ENCODE results near the gene STPG3. TPM values are rescaled to one million over a fixed set of nuclear protein-coding genes. Genes with fewer than 3 reads are reported as not detected.

STPG3 gene
- total RNA-seq, 4 donors from 2014 or later: not detected

- 13% methylated on average over 4 of the region's 18 CpGs for WGBS
- Histone ChIP-seq H3K27ac (replicated peaks in 1 of 4) (no peak overlapping the region), H3K4me1 (peaks cover 8 to 22% (median 19%) of the 10 kb centered on the region in 4 donors), H3K9me3 (no peaks in the 10 kb centered on the region), H3K27me3 (peaks cover 0 to 65% (median 44%) of the 10 kb centered on the region in 4 donors), H3K4me3 (no peak overlapping the region), H3K36me3 (no peaks in the 10 kb centered on the region)
- TF ChIP-seq POLR2A (IDR thresholded peaks at IDR 0.05; ENCODE audit: low read depth) (no peak), POLR2AphosphoS5 (IDR thresholded peaks at IDR 0.05) (no peak)
- DNase-seq (ENCODE audit: extremely low spot score): no peak
- intact Hi-C loops (cut with DNase I): loop anchor here (2.0 kb wide), 1 partner anchor 109 kb away; no protein-coding TSS in a partner anchor
Observed at GRCh38 chr9:137227853-137228505, 23.1 kb upstream of the STPG3 start.

DNA sequence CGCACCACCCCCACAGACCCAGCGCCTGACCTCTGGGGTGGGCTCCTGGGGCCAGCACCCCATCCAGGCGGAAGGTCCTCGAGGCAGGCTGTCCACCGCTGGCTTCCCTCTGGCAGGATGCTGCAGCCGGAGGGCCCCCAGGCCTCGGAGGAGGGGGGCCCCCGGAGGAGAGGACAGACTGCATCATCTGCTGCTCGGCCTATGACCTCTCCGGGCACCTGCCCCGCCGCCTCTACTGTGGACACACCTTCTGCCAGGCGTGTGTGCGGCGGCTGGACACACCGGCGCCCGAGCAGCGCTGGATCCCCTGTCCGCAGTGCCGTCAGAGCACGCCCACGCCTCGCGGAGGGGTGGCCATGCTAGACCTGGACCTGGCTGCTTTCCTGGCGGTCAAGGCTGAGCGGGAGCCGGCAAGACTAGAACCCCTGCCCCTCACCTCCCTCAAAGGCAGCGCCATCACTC, 22.5 kb upstream of the STPG3 start:
- Histone ChIP-seq H3K4me3 (no peak overlapping the region), H3K4me1 (peaks cover 7 to 21% (median 18%) of the 10 kb centered on the region in 4 donors), H3K27me3 (peaks cover 0 to 71% (median 44%) of the 10 kb centered on the region in 4 donors), H3K27ac (replicated peaks in 1 of 4) (no peak overlapping the region), H3K36me3 (no peaks in the 10 kb centered on the region), H3K9me3 (no peaks in the 10 kb centered on the region)
- no peak for DNase-seq (ENCODE audit: extremely low spot score)
- TF ChIP-seq EP300 (IDR thresholded peaks at IDR 0.05) (no peak), POLR2A (IDR thresholded peaks at IDR 0.05; ENCODE audit: low read depth) (no peak)
- 58% methylated on average over 8 of the region's 29 CpGs for WGBS
- intact Hi-C loops (cut with DNase I): no loop called here

DNA sequence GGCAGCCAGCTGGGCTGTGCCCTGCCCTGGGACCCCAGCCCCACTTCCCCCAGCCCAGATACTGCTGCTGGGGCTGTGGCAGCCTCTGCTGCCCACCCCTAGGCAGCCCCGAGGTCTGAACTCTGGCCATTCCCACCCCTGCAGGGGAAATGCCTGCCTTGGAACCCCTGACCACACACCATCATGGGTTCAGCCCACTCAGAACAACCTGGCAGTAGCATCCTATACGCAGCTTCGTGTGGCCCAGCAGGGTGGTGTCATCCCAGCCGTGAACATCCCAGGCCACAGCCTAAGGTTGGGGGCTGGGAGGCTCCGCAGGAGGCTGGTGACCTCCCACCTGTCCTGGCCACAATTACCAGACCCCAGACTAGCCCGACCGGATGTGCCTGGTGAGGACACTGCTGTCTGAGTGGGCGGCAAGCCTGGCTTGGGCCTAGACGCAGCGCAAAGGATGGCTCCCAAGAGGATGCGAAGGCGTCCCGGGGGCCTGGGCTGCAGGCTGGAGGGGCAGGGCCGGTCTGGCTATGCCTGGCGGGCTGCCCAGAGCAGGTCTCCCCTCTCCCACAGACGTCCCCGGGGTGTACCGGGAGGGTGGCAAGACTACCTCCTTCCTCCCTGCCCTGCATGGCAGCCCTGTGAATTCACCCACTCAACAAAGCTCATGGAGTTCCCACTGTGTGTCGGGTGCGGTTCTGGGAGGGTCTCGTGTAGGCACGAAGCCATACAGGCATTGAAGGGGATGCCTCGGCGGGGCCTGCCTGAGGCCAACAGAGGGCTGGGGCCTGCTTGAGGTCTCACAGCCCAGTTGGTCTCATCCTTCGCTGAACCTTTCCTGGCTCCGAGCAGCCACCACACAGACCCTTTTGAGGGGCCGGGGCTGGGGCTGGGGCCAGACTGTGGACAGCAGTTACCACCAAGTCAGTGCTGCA, 21.9 kb upstream of the STPG3 start:
- Histone ChIP-seq H3K9me3 (no peaks in the 10 kb centered on the region), H3K27me3 (peaks cover 0 to 78% (median 44%) of the 10 kb centered on the region in 4 donors), H3K36me3 (no peaks in the 10 kb centered on the region), H3K4me3 (no peak overlapping the region), H3K27ac (replicated peaks in 1 of 4) (no peak overlapping the region), H3K4me1 (peaks cover 2 to 19% (median 13%) of the 10 kb centered on the region in 4 donors)
- DNase-seq (ENCODE audit: extremely low spot score): no peak
- TF ChIP-seq EP300 (IDR thresholded peaks at IDR 0.05): no peak
- TF ChIP-seq POLR2AphosphoS5 (IDR thresholded peaks at IDR 0.05): no peak
- no peak for TF ChIP-seq POLR2A (IDR thresholded peaks at IDR 0.05; ENCODE audit: low read depth)
- no peak for TF ChIP-seq CTCF (IDR thresholded peaks at IDR 0.05)
- intact Hi-C loops (cut with DNase I): no loop called here
- 64% methylated on average over 25 of the region's 27 CpGs for WGBS

DNA sequence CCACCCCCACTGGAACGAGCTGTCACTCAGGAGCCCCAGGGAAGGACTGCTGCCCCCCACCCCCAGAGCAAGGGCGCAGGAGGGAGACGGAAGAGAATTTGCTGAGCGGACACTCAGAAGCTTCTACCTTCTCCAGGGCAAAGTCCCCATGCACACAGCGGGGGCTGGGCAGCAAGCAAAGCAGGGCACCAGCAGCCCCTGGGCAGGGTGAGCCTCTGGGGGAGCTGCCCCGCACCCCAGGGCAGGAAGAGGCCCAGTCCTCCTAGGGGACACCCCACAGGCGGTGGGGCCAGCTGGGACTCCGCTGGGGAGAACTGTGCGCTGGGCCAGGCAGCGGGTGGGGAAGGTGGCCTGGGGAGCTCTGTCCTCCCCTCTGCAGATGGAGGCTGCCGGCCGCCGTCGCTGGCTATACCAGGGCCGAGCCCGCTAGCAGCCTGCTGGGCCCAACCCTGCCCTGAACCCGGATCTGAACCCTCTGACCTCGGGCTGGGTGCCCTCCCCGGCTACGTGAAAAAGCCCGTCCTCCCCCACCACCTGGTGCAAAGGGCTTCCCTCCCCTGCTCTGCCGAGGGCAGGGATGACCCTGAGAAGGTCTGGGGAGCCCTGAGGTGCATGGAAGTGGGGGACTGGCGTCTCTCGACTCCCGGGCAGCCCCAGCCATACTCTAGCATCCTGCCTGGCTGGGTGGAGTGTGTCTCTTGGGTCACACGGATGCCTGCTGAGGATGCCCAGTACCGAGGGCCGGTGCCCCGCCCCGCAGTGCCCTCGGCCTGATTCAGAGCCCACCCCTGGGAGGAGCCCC, 21.0 kb upstream of the STPG3 start:
- WGBS: 57% methylated on average over 13 of the region's 31 CpGs
- no peaks in the 10 kb centered on the region for H3K9me3 ChIP-seq
- DNase-seq (ENCODE audit: extremely low spot score): no peak
- intact Hi-C loops (cut with DNase I): no loop called here
- peaks cover 0 to 87% (median 48%) of the 10 kb centered on the region in 4 donors for H3K27me3 ChIP-seq
- peaks cover 0 to 19% (median 11%) of the 10 kb centered on the region in 4 donors for H3K4me1 ChIP-seq
- no peak overlapping the region for H3K27ac ChIP-seq (replicated peaks in 1 of 4)
- H3K4me3 ChIP-seq: no peak overlapping the region
- no peaks in the 10 kb centered on the region for H3K36me3 ChIP-seq
- TF ChIP-seq POLR2AphosphoS5 (IDR thresholded peaks at IDR 0.05) (no peak), EP300 (IDR thresholded peaks at IDR 0.05) (no peak), POLR2A (IDR thresholded peaks at IDR 0.05; ENCODE audit: low read depth) (no peak), CTCF (IDR thresholded peaks at IDR 0.05) (no peak)

DNA sequence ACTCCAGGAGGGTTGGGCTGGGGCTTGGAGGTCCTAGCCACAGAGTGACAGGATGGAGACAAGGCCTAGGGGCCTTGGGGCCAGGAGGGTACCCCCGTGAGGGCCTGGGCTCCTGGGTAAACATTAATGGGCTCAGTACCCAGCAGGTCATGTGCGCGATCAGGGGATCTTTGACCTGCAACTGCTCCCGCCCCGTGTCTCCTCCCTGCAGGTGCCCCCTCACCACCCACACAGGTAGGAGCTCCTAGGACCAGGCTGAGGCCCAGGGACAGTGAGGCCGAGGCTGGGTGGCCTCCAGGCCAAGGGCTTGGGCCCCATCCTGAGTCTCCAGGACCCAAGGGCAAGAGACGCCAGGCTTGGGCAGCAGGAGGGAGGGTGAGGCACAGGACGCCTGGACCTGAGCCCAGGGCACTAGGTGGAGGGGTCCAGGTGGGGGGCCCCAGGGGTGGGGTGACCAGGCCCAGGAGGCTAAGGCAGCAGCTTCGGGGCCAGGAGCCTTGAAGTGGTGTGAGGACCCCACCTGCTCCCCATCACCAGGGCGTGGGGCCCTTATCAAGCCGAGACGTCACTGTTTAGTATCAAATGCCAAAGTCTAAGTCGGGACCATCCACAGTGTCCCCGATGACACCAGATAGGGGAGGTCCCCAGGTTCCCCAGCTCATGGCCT, 20.2 kb upstream of the STPG3 start, which contains the start of gene SLC34A3:
TSS of gene SLC34A3 (plus strand) at position 197 of the 667 bp plus-strand sequence. CDS start 802 bp downstream, outside the sequence.
- Histone ChIP-seq H3K27me3 (peaks cover 0 to 88% (median 48%) of the 10 kb centered on the region in 4 donors), H3K36me3 (no peaks in the 10 kb centered on the region), H3K27ac (replicated peaks in 1 of 4) (no peak within 1 kb of the TSS), H3K4me1 (peaks cover 3 to 26% (median 17%) of the 10 kb centered on the region in 4 donors), H3K9me3 (no peaks in the 10 kb centered on the region), H3K4me3 (no peak within 1 kb of the TSS)
- TF ChIP-seq EP300 (IDR thresholded peaks at IDR 0.05) (no peak), CTCF (IDR thresholded peaks at IDR 0.05) (no peak), POLR2AphosphoS5 (IDR thresholded peaks at IDR 0.05) (no peak), POLR2A (IDR thresholded peaks at IDR 0.05; ENCODE audit: low read depth) (no peak)
- no peak for DNase-seq (ENCODE audit: extremely low spot score)
- WGBS: 73% methylated on average over 2 of the region's 14 CpGs
- intact Hi-C loops (cut with DNase I): no loop called here
